H1 (cell line): ENCODE results near the gene LRRC74B. TPM values are rescaled to one million over a fixed set of nuclear protein-coding genes. Genes with fewer than 3 reads are reported as not detected.

ENCODE experiments used
- CTCF ChIA-PET: fragments of 300-600 bp; sonication (Branson Sonifier 250); formaldehyde crosslinking; loops from one replicate; lab custom pipeline; 2021; ENCODE audit not compliant: partially characterized antibody; lab: Charles Lee
- POLR2A ChIA-PET: fragments of 300-600 bp; sonication (Branson Sonifier 250); formaldehyde crosslinking; loops from one replicate; lab custom pipeline; 2021; ENCODE audit warnings: inconsistent platforms; ENCODE audit not compliant: partially characterized antibody; lab: Charles Lee
- DNase-seq, 2 experiments: peaks; one replicate each; pipeline versions ENCODE4 v3.0.0 to v3.0.0-alpha.2; 2010 to 2022; ENCODE audit warnings: low spot score in 2 of 2, low read depth in 1 of 2, mixed read lengths in 1 of 2
- FAIRE-seq: peaks from 2 replicates; lab custom pipeline; 2011; peaks lifted over from hg19 to GRCh38; lab: Jason Lieb, UNC
- H2AFZ ChIP-seq: 2 replicates; pipeline ENCODE4 v1.8.1; 2012; ENCODE audit warnings: low read length, inconsistent platforms
- H2AK5ac ChIP-seq: 2 replicates; pipeline ENCODE4 v1.6.1; 2013; ENCODE audit warnings: low read depth, low read length
- H2BK120ac ChIP-seq: replicated peaks from 2 replicates; pipeline ENCODE3; 2013; ENCODE audit warnings: low read depth, low read length, inconsistent platforms
- H2BK12ac ChIP-seq: 2 replicates; pipeline ENCODE4 v1.6.1; 2013; ENCODE audit warnings: low read depth, low read length
- H2BK15ac ChIP-seq: 2 replicates; pipeline ENCODE4 v1.6.1; 2013; ENCODE audit warnings: low read length
- H2BK20ac ChIP-seq: 2 replicates; pipeline ENCODE4 v1.6.1; 2013; ENCODE audit warnings: low read length
- H2BK5ac ChIP-seq: 2 replicates; pipeline ENCODE4 v1.6.1; 2013; ENCODE audit warnings: low read depth, low read length
- H3K14ac ChIP-seq: 2 replicates; pipeline ENCODE4 v1.6.1; 2013; ENCODE audit warnings: inconsistent platforms; ENCODE audit not compliant: insufficient read length
- H3K18ac ChIP-seq: 2 replicates; pipeline ENCODE4 v1.6.1; 2013; ENCODE audit warnings: low read length; ENCODE audit errors: extremely low read depth
- H3K23ac ChIP-seq: 2 replicates; pipeline ENCODE4 v1.6.1; 2013; ENCODE audit warnings: inconsistent platforms; ENCODE audit not compliant: insufficient read length
- H3K23me2 ChIP-seq: 2 replicates; pipeline ENCODE4 v1.6.1; 2013; ENCODE audit warnings: low read depth, low read length
- H3K27ac ChIP-seq: 2 replicates; pipeline ENCODE4 v1.6.1; 2011; ENCODE audit warnings: low read depth, low read length, inconsistent platforms
- H3K27me3 ChIP-seq, 4 experiments: replicated peaks in 1 of 4; 1 replicate in 1 of 4; 2 replicates in 3 of 4; pipeline versions ENCODE4 v1.6.1 to v1.8.1; 2011 to 2013; ENCODE audit warnings: low read length in 3 of 4, mild to moderate bottlenecking in 3 of 4, inconsistent platforms in 2 of 4, mixed read lengths in 2 of 4, moderate library complexity in 1 of 4; ENCODE audit not compliant: control insufficient read depth in 3 of 4, insufficient read depth in 3 of 4; ENCODE audit errors: extremely low read depth in 1 of 4
- H3K36me3 ChIP-seq, 4 experiments: 2 replicates each; pipeline versions ENCODE4 v1.6.1 to v1.8.1; 2011 to 2013; ENCODE audit warnings: mild to moderate bottlenecking in 4 of 4, low read length in 3 of 4, moderate library complexity in 2 of 4, control low read depth in 1 of 4, inconsistent platforms in 1 of 4; ENCODE audit not compliant: insufficient read depth in 4 of 4, control insufficient read depth in 2 of 4
- H3K4ac ChIP-seq: replicated peaks from 2 replicates; pipeline ENCODE3; 2013; ENCODE audit warnings: low read length, low read depth, mixed read lengths, inconsistent platforms; ENCODE audit not compliant: insufficient read length
- H3K4me1 ChIP-seq, 4 experiments: replicated peaks in 1 of 4; 1 replicate in 1 of 4; 2 replicates in 3 of 4; pipeline versions ENCODE4 v1.6.1 to v1.8.1; 2011 to 2013; ENCODE audit warnings: low read length in 3 of 4, inconsistent platforms in 2 of 4, mixed read lengths in 1 of 4; ENCODE audit not compliant: insufficient read depth in 4 of 4, control insufficient read depth in 3 of 4
- H3K4me2 ChIP-seq, 2 experiments: 2 replicates each; pipeline versions ENCODE4 v1.6.1 to v1.8.1; 2011 to 2013; ENCODE audit warnings: low read depth in 2 of 2, low read length in 2 of 2, control low read depth in 1 of 2, inconsistent platforms in 1 of 2, mild to moderate bottlenecking in 1 of 2; ENCODE audit not compliant: insufficient read depth in 1 of 2
- H3K4me3 ChIP-seq, 4 experiments: fragments of 200-600, 300-600 bp in 1 of 4; sonication (generic), shearing (Covaris generic), sonication (Bioruptor Twin) in 1 of 4; 2 replicates each; pipeline versions ENCODE4 v1.5.1 to v1.8.1; 2011 to 2016; ENCODE audit warnings: low read length in 4 of 4, low read depth in 3 of 4, control low read depth in 2 of 4, inconsistent platforms in 2 of 4, mild to moderate bottlenecking in 2 of 4, mixed read lengths in 1 of 4, moderate library complexity in 1 of 4; ENCODE audit not compliant: insufficient read depth in 2 of 4; ENCODE audit errors: extremely low read depth in 1 of 4
- H3K56ac ChIP-seq: replicated peaks from 2 replicates; pipeline ENCODE3; 2013; ENCODE audit warnings: low read depth, mild to moderate bottlenecking, mixed read lengths, low read length, inconsistent platforms; ENCODE audit not compliant: insufficient read length
- H3K79me1 ChIP-seq: 2 replicates; pipeline ENCODE4 v1.6.1; 2013; ENCODE audit warnings: low read depth, low read length, control low read depth
- H3K79me2 ChIP-seq, 2 experiments: 2 replicates each; pipeline versions ENCODE4 v1.6.1 to v1.8.1; 2012 to 2013; ENCODE audit warnings: low read length in 2 of 2, mild to moderate bottlenecking in 2 of 2, inconsistent platforms in 1 of 2; ENCODE audit not compliant: insufficient read depth in 2 of 2, control insufficient read depth in 1 of 2
- H3K9ac ChIP-seq, 4 experiments: replicated peaks in 1 of 4; 1 replicate in 1 of 4; 2 replicates in 3 of 4; pipeline versions ENCODE4 v1.6.1 to v1.8.1; 2011 to 2013; ENCODE audit warnings: low read depth in 3 of 4, low read length in 3 of 4, control low read depth in 2 of 4, mild to moderate bottlenecking in 2 of 4, moderate library complexity in 2 of 4, inconsistent platforms in 1 of 4; ENCODE audit errors: extremely low read depth in 1 of 4
- H3K9me3 ChIP-seq, 2 experiments: 2 replicates each; pipeline versions ENCODE4 v1.6.1 to v1.8.1; 2012 to 2013; ENCODE audit warnings: mild to moderate bottlenecking in 2 of 2, moderate library complexity in 2 of 2, control low read depth in 1 of 2, inconsistent platforms in 1 of 2, low read depth in 1 of 2, low read length in 1 of 2, mixed read lengths in 1 of 2; ENCODE audit not compliant: insufficient read depth in 2 of 2
- H4K20me1 ChIP-seq, 2 experiments: replicated peaks in 1 of 2; 2 replicates each; pipeline versions ENCODE3 to v1.8.1; 2011 to 2013; ENCODE audit warnings: inconsistent platforms in 2 of 2, low read length in 2 of 2, mild to moderate bottlenecking in 1 of 2; ENCODE audit not compliant: insufficient read depth in 2 of 2, control insufficient read depth in 1 of 2
- H4K5ac ChIP-seq: 2 replicates; pipeline ENCODE4 v1.6.1; 2013; ENCODE audit warnings: low read length, low read depth, mixed read lengths, inconsistent platforms; ENCODE audit not compliant: insufficient read length
- H4K8ac ChIP-seq: 2 replicates; pipeline ENCODE4 v1.8.0; 2013; ENCODE audit warnings: mild to moderate bottlenecking, moderate library complexity, low read length, inconsistent platforms; ENCODE audit not compliant: insufficient read depth; ENCODE audit errors: extremely low read depth
- H4K91ac ChIP-seq: replicated peaks from 2 replicates; pipeline ENCODE3; 2013; ENCODE audit warnings: low read length, mixed read lengths, inconsistent platforms; ENCODE audit not compliant: insufficient read length
- ZNF274 ChIP-seq: IDR thresholded peaks from 2 replicates; pipeline ENCODE4 v1.7.0; 2012; ENCODE audit warnings: low read length, borderline replicate concordance; ENCODE audit errors: extremely low read depth
- WGBS, 2 experiments: shearing (Covaris generic) in 1 of 2; methylation state at CpG; one replicate each; pipeline versions ENCODE4 v1.1.6 to v1.1.7; 2013 to 2015; ENCODE audit warnings: low lambda C conversion rate in 2 of 2, mixed read lengths in 2 of 2, inconsistent platforms in 1 of 2, low coverage in 1 of 2, missing lambda C conversion rate in 1 of 2; ENCODE audit not compliant: insufficient replicate concordance in 2 of 2, insufficient coverage in 1 of 2, insufficient read length in 1 of 2; ENCODE audit errors: extremely low coverage in 1 of 2, missing lambda C conversion rate in 1 of 2; 5-methylcytosine and 5-hydroxymethylcytosine counted together
- polyA plus RNA-seq, 7 experiments: library from polyadenylated mRNA; depleted of rRNA in 3 of 7; stranded (reverse) in 5 of 7; unstranded in 2 of 7; fragments of >200 nt in 5 of 7; fragments of 200-250 nt in 2 of 7; gene quantifications; 1 replicate in 5 of 7; 2 replicates in 1 of 7; 4 replicates in 1 of 7; pipeline versions ENCODE4 v1.2.1 to v1.2.3, GENCODE V29; 2011 to 2013; ENCODE audit warnings: missing spikeins in 2 of 7, mixed read lengths in 2 of 7
- total RNA-seq: library from RNA; stranded (reverse); fragmentation: NEBNext Ultra II Directional; extraction: Animal tissue kit (Norgen Biotek cat#: 25700); gene quantifications from 2 replicates; pipeline ENCODE4 v1.2.1, GENCODE V29; 2021

The LRRC74B gene
- total and polyA plus RNA-seq, 2 of the 8 experiments (the other 6 are each of a cell fraction or from before 2014, with no cell fraction given): not detected

DNA sequence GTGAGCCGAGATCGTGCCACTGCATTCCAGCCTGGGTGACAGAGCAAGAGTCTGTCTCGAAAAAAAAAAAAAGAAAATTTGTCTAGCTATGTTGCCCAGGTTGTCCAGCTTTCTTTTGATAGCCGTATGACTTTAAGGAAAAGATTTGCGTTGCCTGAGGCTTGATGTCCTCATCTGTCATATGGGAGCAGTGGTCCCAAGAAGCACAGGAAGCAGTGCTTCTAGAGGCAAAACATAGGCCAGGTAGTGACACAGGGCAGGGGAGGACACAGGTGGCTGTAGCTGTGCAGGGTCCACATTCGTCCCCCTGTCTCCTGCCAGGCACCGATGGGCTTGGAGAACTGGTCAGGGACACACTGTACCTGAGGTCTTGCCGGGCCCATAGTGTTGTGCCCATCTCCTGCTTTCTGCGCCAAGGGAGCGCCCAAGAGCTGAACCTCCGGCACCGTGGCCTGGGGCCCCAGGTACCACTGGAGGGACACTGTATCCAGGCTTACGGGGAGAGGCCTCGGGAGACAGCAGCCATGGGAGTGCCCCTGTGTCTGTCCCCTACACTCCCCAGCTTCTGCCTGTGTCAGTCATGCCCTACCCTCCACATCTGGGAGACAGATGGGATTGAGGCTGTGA, 1.4 kb downstream of the LRRC74B start:
- H2AK5ac ChIP-seq: no peak overlapping the region
- H2BK12ac ChIP-seq: no peak overlapping the region
- no peak overlapping the region for H3K18ac ChIP-seq
- WGBS, 2 experiments: 90% methylated on average over 14 of the region's 14 CpGs; no CpG with 5 or more reads in 1 of the 2 experiments
- no peak overlapping the region for H3K4me3 ChIP-seq
- H3K9ac ChIP-seq: no peak overlapping the region
- no peak overlapping the region for H3K27ac ChIP-seq
- H3K79me2 ChIP-seq: no peaks in the 10 kb centered on the region
- no peaks in the 10 kb centered on the region for H3K9me3 ChIP-seq
- no peak for TF ChIP-seq ZNF274
- H4K20me1 ChIP-seq: no peaks in the 10 kb centered on the region
- DNase-seq (no peak), FAIRE-seq (no peak)
- H2BK120ac ChIP-seq: no peak overlapping the region
- no peak overlapping the region for H3K14ac ChIP-seq
- ChIA-PET POLR2A (interaction anchor here (1.1 kb wide), 1 partner anchor 80 kb away, joined by 5 read pairs; the partner anchor contains the start of gene AIFM3), CTCF (interaction anchor here (0.6 to 3.9 kb wide), 8 partner anchors 9 to 108 kb away, joined by 3 to 18 read pairs (median 3); partner anchors contain the start of gene SLC7A4)
- no peak overlapping the region for H3K56ac ChIP-seq
- no peak overlapping the region for H3K4ac ChIP-seq
- H4K8ac ChIP-seq: no peak overlapping the region
- no peak overlapping the region; a peak in 1 of 4 replicates for H3K4me2 ChIP-seq
- H3K4me1 ChIP-seq: peaks cover 2 to 18% (median 5%) of the 10 kb centered on the region in 4 experiments; a peak in 5 of 7 replicates
- no peak overlapping the region for H4K5ac ChIP-seq
- no peak overlapping the region for H3K23ac ChIP-seq
- H2BK20ac ChIP-seq: no peak overlapping the region
- no peak overlapping the region for H2BK15ac ChIP-seq
- H2BK5ac ChIP-seq: no peak overlapping the region
- H3K23me2 ChIP-seq: peaks cover 6% of the 10 kb centered on the region; the same call in 1 of the 2 replicates
- no peak overlapping the region for H2AFZ ChIP-seq
- peaks cover 0 to 7% (median 2%) of the 10 kb centered on the region in 4 experiments; a peak in 3 of 7 replicates for H3K27me3 ChIP-seq
- H3K79me1 ChIP-seq: no peaks in the 10 kb centered on the region
- no peak overlapping the region for H4K91ac ChIP-seq
- H3K36me3 ChIP-seq: no peaks in the 10 kb centered on the region
